ENCODE data around the gene LDLRAP1. TPM values are rescaled to one million over a fixed set of nuclear protein-coding genes. Genes with fewer than 3 reads are reported as not detected.
"Not testable (repeated sequence)": the region's sequence is repeated elsewhere in the genome, so short reads cannot be mapped to it uniquely, and the experiment has no call there.

The LDLRAP1 gene
- total RNA-seq, 1 experiment from 2014 or later: 47.0 TPM

DNA sequence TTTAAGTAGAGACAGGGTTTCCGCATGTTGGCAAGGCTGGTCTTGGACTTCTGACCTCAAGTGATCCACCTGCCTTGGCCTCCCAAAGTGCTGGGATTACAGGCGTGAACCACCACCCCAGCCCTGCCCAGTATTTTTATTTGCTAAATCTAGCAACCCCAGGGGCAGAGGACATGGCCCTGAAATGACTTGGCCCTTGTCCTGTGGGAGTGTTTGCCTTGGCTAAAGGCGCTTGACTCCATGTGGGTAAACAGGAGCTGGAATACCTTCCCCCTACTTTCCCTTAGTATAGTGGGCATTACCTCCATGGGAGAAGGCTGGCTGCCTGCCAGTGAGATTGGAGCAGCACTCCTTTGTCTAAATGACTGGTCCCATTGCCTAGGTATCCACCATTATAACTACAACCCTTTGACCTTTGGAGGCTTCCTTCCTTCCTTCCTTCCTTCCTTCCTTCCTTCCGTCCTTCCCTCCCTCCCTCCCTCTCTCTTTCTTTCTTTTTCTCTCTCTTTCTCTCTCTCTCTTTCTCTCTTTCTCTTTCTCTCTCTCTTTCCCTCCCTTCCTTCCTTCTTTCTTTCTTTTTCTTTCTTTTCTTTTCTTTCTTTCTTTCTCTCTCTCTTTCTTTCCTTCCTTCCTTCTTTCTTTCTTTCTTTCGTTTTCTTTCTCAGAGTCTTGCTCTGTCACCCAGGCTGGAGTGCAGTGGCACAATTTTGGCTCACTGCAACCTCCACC lies 57.7 kb downstream of the LDLRAP1 start:
- H3K4me3 ChIP-seq (ENCODE audit: insufficient read depth, low read depth, low read length); H3K36me3 ChIP-seq (replicated peaks; ENCODE audit: control insufficient read depth, insufficient read depth, low read length); DNase-seq; H3K27me3 ChIP-seq (ENCODE audit: control insufficient read depth, insufficient read depth, low read length): not testable (repeated sequence)

DNA sequence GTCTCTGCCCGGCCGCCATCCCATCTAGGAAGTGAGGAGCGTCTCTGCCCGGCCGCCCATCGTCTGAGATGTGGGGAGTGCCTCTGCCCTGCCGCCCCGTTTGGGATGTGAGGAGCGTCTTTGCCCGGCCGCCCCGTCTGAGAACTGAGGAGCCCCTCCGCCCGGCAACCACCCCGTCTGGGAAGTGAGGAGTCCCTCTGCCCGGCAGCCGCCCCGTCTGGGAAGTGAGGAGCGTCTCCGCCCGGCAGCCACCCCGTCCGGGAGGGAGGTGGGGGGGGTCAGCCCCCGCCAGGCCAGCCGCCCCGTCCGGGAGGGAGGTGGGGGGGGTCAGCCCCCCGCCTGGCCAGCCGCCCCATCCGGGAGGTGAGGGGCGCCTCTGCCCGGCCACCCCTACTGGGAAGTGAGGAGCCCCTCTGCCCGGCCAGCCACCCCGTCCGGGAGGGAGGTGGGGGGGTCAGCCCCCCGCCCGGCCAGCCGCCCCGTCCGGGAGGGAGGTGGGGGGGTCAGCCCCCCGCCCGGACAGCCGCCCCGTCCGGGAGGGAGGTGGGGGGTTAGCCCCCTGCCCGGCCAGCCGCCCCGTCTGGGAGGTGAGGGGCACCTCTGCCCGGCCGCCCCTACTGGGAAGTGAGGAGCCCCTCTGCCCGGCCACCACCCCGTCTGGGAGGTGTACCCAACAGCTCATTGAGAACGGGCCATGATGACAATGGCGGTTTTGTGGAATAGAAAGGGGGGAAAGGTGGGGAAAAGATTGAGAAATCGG lies 60.6 kb downstream of the LDLRAP1 start:
- not testable (repeated sequence) for H3K4me3 ChIP-seq (ENCODE audit: insufficient read depth, low read depth, low read length); H3K27me3 ChIP-seq (ENCODE audit: control insufficient read depth, insufficient read depth, low read length); DNase-seq; H3K36me3 ChIP-seq (replicated peaks; ENCODE audit: control insufficient read depth, insufficient read depth, low read length)

DNA sequence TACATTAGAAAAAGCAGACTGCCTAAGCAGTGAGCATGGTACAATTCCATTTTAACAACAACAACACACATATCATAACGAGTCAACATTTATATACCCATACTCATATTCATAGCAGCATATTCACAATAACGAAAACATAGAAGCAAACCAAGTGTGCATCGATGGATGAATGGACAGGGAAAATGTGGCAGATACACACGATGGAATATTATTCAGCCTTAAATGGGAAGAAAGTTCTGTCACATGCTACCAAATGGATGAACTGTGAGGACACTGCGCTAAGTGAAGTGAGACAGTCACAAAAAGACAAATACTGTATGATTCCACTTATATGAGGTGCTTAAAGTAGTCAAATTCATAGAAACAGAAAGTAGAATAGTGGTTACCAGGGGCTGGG lies 63.7 kb downstream of the LDLRAP1 start:
- H3K36me3 ChIP-seq (replicated peaks; ENCODE audit: control insufficient read depth, insufficient read depth, low read length): no peaks in the 10 kb centered on the region

DNA sequence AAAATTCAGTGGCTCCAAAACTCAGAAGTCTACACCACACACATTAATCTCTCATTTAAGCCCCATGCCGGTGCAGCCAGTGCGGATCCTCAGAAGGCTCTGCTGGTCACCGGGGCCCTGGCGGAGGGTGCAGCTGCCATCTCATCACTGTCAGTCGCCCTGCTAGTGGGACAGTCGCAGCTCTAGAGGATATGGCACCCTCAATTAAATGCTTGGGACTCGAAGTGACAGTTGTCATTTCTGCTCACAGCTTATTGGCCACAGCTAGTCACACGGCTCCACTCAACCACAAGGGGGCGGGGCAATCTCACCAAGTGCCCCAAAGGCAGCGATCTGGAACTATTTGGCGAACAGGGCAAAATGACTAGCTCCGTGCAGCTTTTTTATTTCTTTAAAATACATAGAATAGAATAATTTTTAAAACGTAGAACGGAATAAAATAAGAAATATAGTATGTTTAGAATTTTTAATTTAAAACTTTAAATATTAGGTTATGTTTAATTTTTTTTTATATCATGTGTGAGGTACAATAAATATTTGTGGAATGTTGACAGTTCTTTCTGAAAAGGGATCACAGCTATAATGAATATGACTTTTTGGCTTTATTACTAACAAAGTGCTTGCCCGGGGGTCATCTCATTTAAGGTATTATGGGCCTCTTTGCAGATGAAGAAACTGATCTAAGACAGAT lies 65.2 kb downstream of the LDLRAP1 start:
- Histone ChIP-seq H3K27me3 (ENCODE audit: control insufficient read depth, insufficient read depth, low read length) (no peaks in the 10 kb centered on the region; the same call in 1 of the 2 replicates), H3K36me3 (replicated peaks; ENCODE audit: control insufficient read depth, insufficient read depth, low read length) (no peaks in the 10 kb centered on the region), H3K4me3 (ENCODE audit: insufficient read depth, low read depth, low read length) (no peak overlapping the region)
- peak; percentile 85 for DNase-seq

More for the DNA sequence above, 63.7 kb downstream of the LDLRAP1 start:
- no peak for DNase-seq
- Histone ChIP-seq H3K27me3 (ENCODE audit: control insufficient read depth, insufficient read depth, low read length) (peaks cover 1% of the 10 kb centered on the region), H3K4me3 (ENCODE audit: insufficient read depth, low read depth, low read length) (no peak overlapping the region)

DNA sequence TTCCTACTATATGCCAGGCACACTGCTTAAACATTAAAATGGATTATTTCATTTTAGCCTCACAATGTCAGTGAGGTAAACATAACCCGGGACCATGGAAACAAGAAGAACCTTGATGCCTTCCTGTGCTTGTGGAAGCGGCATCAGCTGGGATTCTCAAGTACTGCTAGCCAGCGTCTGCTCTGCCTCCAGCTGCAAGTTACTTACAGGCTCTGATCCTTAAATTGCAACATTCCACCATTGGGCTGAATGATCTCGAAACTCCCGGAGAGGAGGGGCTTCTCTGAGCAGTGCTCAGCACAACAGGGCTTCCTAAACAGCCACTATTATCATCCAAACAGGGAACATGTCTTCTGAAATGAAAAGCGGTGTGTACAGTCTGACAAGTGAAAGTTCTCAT lies 66.5 kb downstream of the LDLRAP1 start:
- H3K4me3 ChIP-seq (ENCODE audit: insufficient read depth, low read depth, low read length): no peak overlapping the region
- H3K27me3 ChIP-seq (ENCODE audit: control insufficient read depth, insufficient read depth, low read length): no peaks in the 10 kb centered on the region; the same call in 1 of the 2 replicates
- H3K36me3 ChIP-seq (replicated peaks; ENCODE audit: control insufficient read depth, insufficient read depth, low read length): no peaks in the 10 kb centered on the region
- DNase-seq: peak; percentile 46

DNA sequence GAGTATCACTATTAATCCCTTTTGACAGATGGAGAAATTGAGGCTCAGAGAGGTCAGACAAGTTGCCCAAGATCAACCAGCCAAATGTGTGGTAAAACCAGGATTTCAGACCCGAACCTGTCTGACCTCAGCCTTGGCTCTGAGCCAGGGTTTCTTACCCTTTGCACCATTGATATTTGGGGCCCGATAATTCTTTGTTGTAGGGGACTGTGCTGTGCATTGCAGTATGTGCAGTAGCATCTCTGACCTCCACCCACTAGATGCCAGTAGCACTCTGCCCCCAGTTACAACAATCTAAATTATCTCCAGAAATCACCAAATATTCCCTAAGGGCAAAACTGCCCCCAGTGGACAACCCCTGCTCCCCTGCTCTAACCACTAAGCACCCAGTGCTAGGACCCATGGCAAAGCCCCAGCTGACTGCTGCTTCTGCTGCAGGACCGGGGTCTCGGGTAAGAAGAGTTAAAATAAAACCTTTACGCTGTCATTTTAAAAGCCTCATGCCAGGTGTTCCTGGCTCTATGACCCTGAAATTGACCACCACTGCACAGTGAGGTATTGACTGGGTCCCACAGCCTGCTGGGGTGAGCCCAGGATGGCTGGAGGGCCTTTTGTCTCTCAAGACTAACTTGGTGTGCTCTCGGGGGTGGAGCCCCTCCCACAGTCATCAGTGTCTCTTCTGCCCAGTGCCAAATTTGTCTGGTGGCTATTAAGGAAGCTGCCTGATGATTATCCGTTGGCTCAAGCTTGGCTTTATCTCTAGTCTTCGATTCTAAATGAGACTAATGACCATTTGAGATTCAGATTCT lies 67.6 kb downstream of the LDLRAP1 start:
- DNase-seq: peak; percentile 17
- Histone ChIP-seq H3K36me3 (replicated peaks; ENCODE audit: control insufficient read depth, insufficient read depth, low read length) (no peaks in the 10 kb centered on the region), H3K4me3 (ENCODE audit: insufficient read depth, low read depth, low read length) (no peak overlapping the region), H3K27me3 (ENCODE audit: control insufficient read depth, insufficient read depth, low read length) (no peaks in the 10 kb centered on the region; the same call in 1 of the 2 replicates)

DNA sequence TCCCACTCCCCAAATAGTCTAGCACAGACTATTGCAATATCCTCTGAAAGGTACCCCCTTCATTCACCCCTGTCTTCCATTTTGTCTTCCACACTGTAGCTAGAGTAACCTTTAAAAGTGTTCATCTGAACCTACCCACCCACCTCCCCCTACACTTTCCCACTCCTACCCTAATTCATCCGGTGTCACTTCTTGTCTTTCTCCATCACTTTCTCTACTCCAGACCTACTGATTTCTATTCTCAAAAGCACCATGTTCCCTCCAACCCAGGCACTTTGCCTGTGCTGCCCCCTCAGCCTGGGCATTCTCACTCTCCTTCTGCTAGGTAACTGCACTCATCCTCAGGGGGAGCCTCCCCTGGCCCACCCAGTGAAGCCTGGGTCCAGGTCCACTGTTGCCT lies 68.4 kb downstream of the LDLRAP1 start:
- DNase-seq: peak; percentile 2
- Histone ChIP-seq H3K36me3 (replicated peaks; ENCODE audit: control insufficient read depth, insufficient read depth, low read length) (no peaks in the 10 kb centered on the region), H3K27me3 (ENCODE audit: control insufficient read depth, insufficient read depth, low read length) (no peaks in the 10 kb centered on the region; the same call in 1 of the 2 replicates), H3K4me3 (ENCODE audit: insufficient read depth, low read depth, low read length) (no peak overlapping the region)

DNA sequence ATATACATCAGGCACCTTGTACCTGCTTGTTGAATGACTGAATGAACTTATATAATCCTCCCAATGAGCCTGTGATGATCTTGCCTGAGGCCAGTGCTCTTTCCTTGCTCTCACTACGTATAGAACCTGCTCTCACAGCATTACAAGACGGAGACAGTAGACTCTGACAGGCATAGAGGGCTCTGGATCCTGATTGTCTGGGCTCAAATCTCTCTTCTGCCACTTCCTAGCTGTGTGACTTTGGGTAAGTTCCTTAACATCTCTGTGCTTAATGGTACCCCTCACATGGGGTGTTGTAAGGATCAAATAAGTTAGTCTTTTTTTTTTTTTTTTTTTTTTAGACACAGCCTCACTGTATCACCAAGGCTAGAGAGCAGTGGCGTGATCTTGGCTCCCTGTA lies 69.0 kb downstream of the LDLRAP1 start:
- no peak overlapping the region for H3K4me3 ChIP-seq (ENCODE audit: insufficient read depth, low read depth, low read length)
- no peaks in the 10 kb centered on the region for H3K36me3 ChIP-seq (replicated peaks; ENCODE audit: control insufficient read depth, insufficient read depth, low read length)
- peaks cover 4% of the 10 kb centered on the region for H3K27me3 ChIP-seq (ENCODE audit: control insufficient read depth, insufficient read depth, low read length)
- DNase-seq: peak; percentile 1

DNA sequence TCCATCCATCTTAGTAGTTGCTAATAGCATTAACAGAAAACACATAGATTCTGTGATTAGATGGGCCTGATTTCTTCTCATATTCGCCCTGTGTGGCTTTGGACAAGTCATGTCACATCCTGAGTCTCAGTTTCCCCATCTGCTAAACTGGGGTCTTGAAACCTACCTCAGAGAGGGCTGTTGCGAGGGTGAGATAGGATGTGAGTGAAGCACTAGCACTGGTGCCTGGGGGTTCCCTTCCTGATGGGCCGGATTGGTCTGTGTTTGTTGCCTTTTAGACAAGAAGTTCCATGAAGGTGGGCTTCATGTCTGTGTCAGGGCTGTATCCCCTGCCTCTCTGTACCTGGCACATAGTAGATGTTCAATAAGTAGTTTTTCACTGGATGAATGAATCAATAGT lies 69.7 kb downstream of the LDLRAP1 start:
- peaks cover 11% of the 10 kb centered on the region for H3K27me3 ChIP-seq (ENCODE audit: control insufficient read depth, insufficient read depth, low read length)
- no peak for DNase-seq

DNA sequence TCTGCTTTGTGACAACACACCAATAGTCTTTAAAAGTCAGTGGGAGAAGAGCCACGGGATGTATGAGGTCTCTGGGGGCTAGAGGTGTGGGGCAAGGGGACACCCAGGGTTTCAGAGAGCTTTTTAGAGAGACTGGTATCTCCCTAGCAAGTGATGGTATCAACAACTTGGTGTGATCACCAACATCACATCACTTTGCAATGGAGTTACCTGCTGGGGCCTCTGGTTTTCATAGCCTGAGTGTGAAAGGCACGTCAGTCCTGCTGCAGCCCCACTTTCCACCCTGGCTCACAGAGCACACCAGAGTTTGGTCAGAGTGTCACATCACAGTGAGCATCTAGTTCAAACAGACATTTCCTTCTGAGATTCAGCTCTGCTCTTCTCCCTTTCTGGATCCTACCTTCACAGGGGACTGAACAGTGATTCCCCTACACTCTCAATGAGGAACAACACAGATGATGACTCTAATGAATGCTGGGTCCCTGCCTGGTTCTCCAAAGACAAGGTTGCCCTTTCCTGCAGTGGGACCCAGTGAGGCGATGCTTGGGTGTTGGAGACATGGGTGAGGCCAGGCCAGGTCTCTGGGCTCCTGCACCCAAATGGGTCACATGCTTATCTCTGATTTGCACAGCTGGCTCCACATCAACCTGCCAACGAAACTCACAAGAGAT lies 71.2 kb downstream of the LDLRAP1 start:
- Histone ChIP-seq H3K4me3 (ENCODE audit: insufficient read depth, low read depth, low read length) (no peak overlapping the region), H3K27me3 (ENCODE audit: control insufficient read depth, insufficient read depth, low read length) (peaks cover 20% of the 10 kb centered on the region), H3K36me3 (replicated peaks; ENCODE audit: control insufficient read depth, insufficient read depth, low read length) (no peaks in the 10 kb centered on the region)
- DNase-seq: peak; percentile 1

More for the DNA sequence above, 69.7 kb downstream of the LDLRAP1 start:
- no peak overlapping the region for H3K4me3 ChIP-seq (ENCODE audit: insufficient read depth, low read depth, low read length)
- no peaks in the 10 kb centered on the region for H3K36me3 ChIP-seq (replicated peaks; ENCODE audit: control insufficient read depth, insufficient read depth, low read length)

DNA sequence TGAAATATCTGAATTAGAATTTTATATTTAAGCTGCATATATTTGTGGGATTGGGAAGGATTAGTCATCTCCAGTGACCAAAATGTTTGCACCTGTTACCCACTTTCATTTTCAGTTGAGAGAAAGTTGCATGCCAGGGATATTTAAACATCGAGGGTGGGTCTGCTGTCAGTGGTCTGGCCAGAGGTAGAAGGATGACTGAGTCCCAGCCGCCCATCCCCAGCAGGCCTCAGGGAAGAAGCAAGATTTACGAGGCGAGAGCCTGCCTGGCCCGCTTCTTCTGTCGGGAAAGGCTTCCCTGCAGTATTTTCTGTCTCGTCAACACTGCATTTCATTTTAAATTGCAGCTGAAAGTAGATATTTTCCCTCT lies 71.8 kb downstream of the LDLRAP1 start:
- DNase-seq: peak; percentile 7
- H3K27me3 ChIP-seq (ENCODE audit: control insufficient read depth, insufficient read depth, low read length): peaks cover 20% of the 10 kb centered on the region
- H3K4me3 ChIP-seq (ENCODE audit: insufficient read depth, low read depth, low read length): no peak overlapping the region
- no peaks in the 10 kb centered on the region for H3K36me3 ChIP-seq (replicated peaks; ENCODE audit: control insufficient read depth, insufficient read depth, low read length)

DNA sequence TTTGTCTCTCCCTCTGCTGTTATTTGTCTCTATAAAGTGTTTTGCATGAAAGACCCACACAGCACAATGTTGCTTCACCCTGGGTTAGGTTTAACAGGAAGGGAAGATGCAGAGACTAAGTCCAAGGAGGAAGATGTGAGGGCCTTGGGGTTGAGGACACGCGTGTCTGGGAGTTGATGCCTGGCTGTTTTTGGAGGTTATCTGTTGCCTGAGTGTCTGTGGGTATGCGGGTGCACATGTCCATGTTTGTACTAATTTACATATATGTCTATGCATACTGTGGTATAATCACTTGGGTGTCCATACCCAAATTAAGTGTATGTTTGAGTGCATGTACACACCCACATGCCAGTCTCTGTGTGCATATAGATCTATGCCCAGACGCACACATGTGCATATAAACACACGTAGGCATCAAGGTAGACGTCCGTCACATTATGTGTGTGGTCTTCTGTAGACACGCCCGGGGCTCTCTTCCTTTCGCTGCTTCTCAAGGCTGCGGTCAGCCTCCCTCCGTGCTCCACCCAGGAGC lies 72.2 kb downstream of the LDLRAP1 start:
- peaks cover 20% of the 10 kb centered on the region for H3K27me3 ChIP-seq (ENCODE audit: control insufficient read depth, insufficient read depth, low read length)

DNA sequence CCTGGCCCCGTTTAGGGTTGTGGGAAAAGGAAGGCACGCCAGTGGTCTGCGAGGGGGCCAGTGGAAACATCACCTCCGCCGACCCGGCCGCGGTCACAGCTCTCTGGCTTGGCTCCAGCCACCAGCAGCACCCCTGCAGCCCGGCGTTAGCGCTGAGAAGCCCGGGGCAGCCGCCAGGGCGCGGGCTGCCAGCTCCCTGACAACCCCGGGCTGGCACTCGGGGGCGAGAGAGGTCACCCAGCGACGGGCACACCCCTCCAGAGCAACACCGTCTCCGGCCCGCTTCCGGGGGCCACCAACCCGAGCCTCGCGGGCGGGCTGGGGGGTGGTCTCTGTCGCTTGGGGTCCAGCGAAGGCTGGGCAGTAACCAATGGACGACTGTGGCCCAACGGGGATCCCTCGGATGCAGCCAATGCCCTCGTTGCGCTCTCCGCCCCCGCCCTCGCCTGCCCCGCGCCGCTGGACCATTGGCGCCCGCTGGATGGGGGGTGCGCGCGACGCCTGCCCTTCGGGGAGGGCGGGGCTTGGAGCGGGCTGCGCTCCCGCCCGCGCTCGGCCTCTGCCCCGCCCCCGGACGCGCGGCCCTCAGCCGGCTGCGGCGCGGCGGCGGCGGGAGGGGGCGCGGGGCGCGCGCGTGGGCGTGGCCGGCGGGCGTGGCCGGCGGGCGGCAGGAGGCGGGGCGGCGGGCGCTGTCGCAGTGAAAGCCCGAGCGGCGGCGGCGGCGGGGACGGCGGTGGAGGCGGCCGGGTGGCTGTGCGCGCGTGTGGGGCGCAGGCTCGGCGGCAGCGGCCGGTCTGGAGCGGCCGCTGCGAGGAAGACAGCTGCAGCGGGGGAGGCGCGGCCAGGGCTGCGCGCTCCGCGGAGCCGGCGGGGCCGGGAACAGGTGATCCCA lies 72.9 kb downstream of the LDLRAP1 start, which contains the start of gene MAN1C1:
Gene MAN1C1, plus strand, starts transcription at position 697 of the 892 bp plus-strand sequence. CDS start 1,007 bp downstream, outside the sequence.
- DNase-seq: peak; percentile 99
- no peaks in the 10 kb centered on the region for H3K36me3 ChIP-seq (replicated peaks; ENCODE audit: control insufficient read depth, insufficient read depth, low read length)
- peaks cover 20% of the 10 kb centered on the region for H3K27me3 ChIP-seq (ENCODE audit: control insufficient read depth, insufficient read depth, low read length)
- peak within 1 kb of the TSS; percentile 82 for H3K4me3 ChIP-seq (ENCODE audit: insufficient read depth, low read depth, low read length)

More for the DNA sequence above, 72.2 kb downstream of the LDLRAP1 start:
- DNase-seq: peak; percentile 4
- Histone ChIP-seq H3K4me3 (ENCODE audit: insufficient read depth, low read depth, low read length) (peak overlapping the region; percentile 82), H3K36me3 (replicated peaks; ENCODE audit: control insufficient read depth, insufficient read depth, low read length) (no peaks in the 10 kb centered on the region)
